Measurements from ENCODE around the gene S100P.

- TF ChIP-seq CTCF (IDR thresholded peaks at IDR 0.05; ENCODE audit: low read depth, low read length, missing input control) (no peak), JUND (IDR thresholded peaks at IDR 0.05) (no peak), SP1 (IDR thresholded peaks at IDR 0.05) (no peak), YY1 (IDR thresholded peaks at IDR 0.05) (no peak), RAD21 (IDR thresholded peaks at IDR 0.05) (no peak)
These were observed 37.8 kb upstream of the S100P start for GRCh38 chr4:6655924-6656323.

Measured in liver (tissue), 3 donors.